Measurements from ENCODE around the gene TBCEL.

- TF ChIP-seq CTCF (IDR thresholded peaks at IDR 0.05; ENCODE audit: low read length) (no peak), EZH2phosphoT487 (IDR thresholded peaks at IDR 0.05; ENCODE audit: low read length) (no peak), EZH2 (optimal IDR thresholded peaks at IDR 0.05; ENCODE audit: low read depth, low read length) (no peak)
Measured at GRCh38 chr11:121110871-121111724, 87.2 kb downstream of the TBCEL start.
